ENCODE results near the gene SNAPC2.

Gene SNAPC2

DNA sequence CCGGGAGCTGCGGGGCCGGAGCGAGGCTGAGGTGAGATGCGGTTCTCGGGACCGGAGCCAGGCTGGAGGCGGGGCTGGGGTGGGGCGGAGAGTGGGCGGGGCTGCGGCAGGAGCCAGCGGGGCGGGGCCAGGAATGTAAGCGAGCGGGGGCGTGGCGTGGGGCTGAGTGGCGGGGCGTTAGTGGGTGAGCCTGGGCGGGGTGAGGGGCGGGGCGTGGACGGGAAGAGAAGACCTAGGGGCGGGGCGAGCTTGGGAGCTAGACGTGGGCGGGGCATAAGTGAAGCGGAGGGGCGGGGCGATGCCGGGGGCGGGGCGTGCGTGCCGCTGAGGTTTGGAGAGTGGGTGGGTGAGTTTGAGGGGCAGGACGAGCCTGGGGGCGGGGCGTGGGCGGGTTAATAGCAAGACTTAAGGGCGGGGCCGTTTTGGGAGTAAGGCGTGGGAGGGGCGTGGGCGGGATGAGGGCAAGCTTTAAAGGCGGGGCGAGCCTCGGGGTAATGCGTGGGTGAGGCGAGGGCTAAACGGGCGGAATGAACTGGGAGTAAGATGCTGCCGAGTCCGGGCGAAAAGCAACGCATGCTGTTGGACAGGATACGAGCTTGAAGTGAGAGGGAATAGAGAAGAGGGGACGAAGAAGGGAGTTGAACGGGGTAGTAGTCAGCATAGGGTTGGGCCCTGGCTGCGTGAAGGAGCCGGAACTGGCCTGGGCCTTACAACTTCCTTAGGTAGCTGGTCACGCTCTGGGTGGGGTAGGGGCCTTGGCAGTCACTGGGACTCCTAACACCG, 572 bp downstream of the SNAPC2 start:
- H3K4me3 ChIP-seq (ENCODE audit: low read length), result peak overlapping the region; percentile 61
- TF ChIP-seq, protein P1, sequence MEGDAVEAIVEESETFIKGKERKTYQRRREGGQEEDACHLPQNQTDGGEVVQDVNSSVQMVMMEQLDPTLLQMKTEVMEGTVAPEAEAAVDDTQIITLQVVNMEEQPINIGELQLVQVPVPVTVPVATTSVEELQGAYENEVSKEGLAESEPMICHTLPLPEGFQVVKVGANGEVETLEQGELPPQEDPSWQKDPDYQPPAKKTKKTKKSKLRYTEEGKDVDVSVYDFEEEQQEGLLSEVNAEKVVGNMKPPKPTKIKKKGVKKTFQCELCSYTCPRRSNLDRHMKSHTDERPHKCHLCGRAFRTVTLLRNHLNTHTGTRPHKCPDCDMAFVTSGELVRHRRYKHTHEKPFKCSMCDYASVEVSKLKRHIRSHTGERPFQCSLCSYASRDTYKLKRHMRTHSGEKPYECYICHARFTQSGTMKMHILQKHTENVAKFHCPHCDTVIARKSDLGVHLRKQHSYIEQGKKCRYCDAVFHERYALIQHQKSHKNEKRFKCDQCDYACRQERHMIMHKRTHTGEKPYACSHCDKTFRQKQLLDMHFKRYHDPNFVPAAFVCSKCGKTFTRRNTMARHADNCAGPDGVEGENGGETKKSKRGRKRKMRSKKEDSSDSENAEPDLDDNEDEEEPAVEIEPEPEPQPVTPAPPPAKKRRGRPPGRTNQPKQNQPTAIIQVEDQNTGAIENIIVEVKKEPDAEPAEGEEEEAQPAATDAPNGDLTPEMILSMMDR (conservative IDR thresholded peaks at IDR 0.05; ENCODE audit: low read depth, low read length), result no peak
- peak; percentile 68 for DNase-seq (ENCODE audit: low read depth)

DNA sequence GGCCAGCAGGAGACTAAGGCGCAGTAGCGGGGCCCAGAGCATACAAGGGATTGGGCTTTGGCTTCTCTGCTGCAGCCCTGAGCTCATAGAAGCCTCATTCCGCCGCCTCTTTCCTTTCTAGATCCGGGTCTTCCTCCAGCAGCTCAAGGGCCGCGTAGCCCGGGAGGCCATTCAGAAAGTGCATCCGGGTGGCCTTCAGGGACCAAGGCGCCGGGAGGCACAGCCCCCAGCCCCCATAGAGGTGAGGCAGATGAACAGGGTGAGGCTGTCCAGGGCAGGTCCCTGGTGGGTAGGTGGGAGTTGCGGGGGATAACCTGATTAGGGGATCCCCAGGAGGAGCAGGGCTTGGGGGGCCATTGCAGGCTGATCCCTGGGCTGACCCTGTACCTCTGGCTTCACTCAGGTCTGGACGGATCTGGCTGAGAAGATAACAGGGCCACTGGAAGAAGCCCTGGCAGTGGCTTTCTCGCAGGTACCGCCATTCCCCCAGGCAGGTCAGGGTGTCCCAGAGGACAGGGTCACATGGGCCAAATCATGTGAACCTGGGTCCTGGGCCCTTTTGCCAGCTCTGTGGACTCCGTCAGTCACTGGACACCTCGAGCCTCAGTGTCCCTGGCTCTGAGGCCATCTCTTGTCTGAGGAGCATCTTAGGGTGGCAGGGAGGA, 1.3 kb downstream of the SNAPC2 start:
- TF ChIP-seq, protein P1 (conservative IDR thresholded peaks at IDR 0.05; ENCODE audit: low read depth, low read length), result no peak
- peak overlapping the region; percentile 40 for H3K4me3 ChIP-seq (ENCODE audit: low read length)
- no peak for DNase-seq (ENCODE audit: low read depth)

DNA sequence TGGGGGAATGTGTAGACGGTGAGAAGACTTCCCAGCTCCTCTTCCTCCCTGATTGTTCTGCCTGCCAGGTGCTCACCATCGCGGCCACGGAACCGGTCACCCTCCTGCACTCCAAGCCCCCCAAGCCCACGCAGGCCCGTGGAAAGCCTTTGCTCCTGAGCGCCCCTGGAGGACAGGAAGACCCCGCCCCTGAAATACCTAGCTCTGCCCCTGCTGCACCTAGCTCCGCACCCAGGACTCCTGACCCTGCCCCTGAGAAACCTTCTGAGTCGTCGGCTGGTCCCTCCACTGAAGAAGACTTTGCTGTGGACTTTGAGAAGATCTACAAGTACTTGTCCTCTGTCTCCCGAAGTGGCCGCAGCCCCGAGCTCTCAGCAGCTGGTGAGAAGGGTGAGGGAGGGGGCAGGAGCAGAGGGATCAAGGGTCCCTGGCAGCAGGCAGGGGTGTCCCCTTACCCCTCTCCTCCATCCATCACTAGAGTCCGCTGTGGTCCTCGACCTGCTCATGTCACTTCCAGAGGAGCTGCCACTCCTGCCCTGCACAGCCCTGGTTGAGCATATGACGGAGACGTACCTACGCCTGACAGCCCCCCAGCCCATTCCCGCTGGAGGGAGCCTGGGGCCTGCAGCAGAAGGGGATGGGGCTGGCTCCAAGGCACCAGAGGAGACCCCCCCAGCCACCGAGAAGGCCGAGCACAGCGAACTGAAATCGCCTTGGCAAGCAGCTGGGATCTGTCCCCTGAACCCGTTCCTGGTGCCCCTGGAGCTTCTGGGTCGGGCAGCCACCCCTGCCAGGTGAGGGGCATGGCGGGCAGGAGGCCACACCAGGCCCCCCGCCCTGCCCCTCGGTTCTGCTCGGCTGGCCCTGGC, 2.1 kb downstream of the SNAPC2 start:
- DNase-seq (ENCODE audit: low read depth), result no peak
- no peak overlapping the region for H3K4me3 ChIP-seq (ENCODE audit: low read length)
- TF ChIP-seq, protein P1 (conservative IDR thresholded peaks at IDR 0.05; ENCODE audit: low read depth, low read length), result no peak

DNA sequence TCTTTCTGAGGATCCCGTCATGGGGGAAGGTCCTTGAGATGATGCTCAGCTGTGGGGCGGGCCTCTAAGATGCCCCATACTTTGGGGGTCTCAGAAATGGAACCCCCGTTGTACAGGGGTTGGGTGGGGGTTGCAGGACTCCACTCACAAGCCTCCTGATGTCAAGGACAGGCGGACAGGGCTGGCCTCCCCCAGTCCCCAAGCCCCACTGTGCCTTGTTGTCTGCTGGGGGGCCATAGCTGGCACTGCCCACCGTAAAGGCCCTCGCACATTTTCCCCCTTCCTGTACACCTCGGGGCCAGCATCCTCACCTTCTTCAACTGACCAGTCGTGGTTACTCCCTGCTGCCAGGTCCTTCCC, 2.7 kb downstream of the SNAPC2 start:
- no peak overlapping the region for H3K4me3 ChIP-seq (ENCODE audit: low read length)
- DNase-seq (ENCODE audit: low read depth), result no peak
- TF ChIP-seq, protein P1 (conservative IDR thresholded peaks at IDR 0.05; ENCODE audit: low read depth, low read length), result no peak

DNA sequence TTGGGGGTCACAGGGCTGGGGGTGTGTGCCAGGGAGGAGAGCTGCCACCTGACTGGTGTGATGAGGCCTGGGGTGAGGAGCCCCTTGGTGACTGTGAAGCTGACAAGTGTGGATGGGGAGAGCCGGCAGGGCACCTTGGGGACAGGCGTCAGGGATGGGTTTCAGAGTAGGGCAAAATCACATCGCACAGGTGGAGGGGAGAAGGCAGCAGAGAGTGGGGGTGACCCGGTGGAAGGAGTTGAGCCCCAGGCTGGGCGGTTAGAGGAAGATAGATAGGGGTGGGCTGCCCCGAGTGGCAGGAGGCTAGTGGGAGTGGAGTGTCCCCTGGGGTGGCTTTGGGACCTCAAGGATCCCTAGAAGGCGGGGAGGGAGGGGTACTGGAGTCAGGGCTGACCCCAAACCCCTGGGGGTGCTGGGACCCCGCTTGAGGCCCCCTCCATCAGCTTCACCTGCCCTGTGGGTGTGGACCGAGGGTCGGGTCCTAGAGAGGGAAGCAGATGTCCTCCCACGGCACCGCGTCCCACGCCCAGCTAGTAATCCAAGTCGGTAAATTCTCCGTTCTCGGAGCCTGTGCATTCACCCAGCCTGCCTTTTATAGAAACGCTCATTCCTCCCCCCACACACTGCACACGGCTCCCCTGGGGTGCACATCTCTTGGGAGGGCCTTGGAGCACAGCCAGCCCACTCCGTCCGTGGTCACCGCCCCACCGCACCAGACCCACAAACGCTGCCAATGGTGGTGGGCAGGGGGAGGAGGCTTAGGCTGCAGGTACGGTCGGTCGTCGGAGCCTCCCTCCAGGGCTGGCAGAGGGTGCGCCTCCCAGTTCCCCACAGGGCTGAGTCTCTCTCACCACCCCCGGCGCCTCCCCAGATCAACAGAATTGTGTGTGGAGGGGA, 3.4 kb downstream of the SNAPC2 start:
- TF ChIP-seq, protein P1 (conservative IDR thresholded peaks at IDR 0.05; ENCODE audit: low read depth, low read length), result no peak

DNA sequence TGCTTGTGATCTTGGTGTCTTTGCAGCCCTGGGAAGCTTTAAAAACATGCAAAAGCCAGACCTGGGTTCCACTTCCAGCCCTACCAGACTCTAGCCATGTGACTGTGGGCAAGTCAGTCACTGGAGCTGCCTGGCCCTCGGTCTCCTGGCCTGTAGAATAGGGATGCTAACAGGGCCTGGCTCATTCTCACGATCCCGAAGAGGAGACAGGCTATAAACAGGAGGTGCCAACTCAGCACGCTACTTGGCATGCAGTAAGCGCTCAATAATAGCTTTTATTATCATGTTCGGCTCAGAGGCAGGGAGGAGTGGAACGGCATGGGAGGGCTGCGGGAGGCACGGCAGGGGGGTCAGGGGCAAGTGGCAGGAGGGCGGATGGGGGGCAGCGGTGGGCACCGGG, 4.1 kb downstream of the SNAPC2 start:
- H3K4me3 ChIP-seq (ENCODE audit: low read length), result no peak overlapping the region
- TF ChIP-seq, protein P1 (conservative IDR thresholded peaks at IDR 0.05; ENCODE audit: low read depth, low read length), result no peak
- DNase-seq (ENCODE audit: low read depth), result no peak

More for the DNA sequence above, 3.4 kb downstream of the SNAPC2 start:
- no peak overlapping the region for H3K4me3 ChIP-seq (ENCODE audit: low read length)
- DNase-seq (ENCODE audit: low read depth), result no peak

All from retinal pigment epithelial cell (primary cell).